GM12878 (cell line): ENCODE measurements around the gene FAM234B. TPM values are rescaled to one million over a fixed set of nuclear protein-coding genes. Genes with fewer than 3 reads are reported as not detected.

Experiments used
- ATAC-seq: fragments of 200-7000 bp; cut with Tn5 transposase; 3 replicates; pipeline ENCODE4 v1.9.1; 2020; ENCODE audit warnings: mild to moderate bottlenecking, moderate library complexity
- BruUV-seq: library from RNA; stranded (reverse); fragments of 400-500 nt; replicated peaks from 2 replicates; lab custom pipeline; 2021; lab: Mats Ljungman, UMichigan
- CTCF ChIA-PET: fragments of 300-600 bp; sonication (Branson Sonifier 250); formaldehyde crosslinking; extraction: SDS; loops from one replicate; lab custom pipeline; 2021; ENCODE audit warnings: inconsistent platforms; lab: Yijun Ruan, JAX
- POLR2A ChIA-PET: fragments of 350-600 bp; formaldehyde crosslinking; extraction: SDS; loops from one replicate; lab custom pipeline; 2021; ENCODE audit warnings: inconsistent platforms; lab: Charles Lee
- RAD21 ChIA-PET: fragments of 300-600 bp; sonication (Branson Sonifier 250); formaldehyde crosslinking; loops from one replicate; lab custom pipeline; 2023; ENCODE audit warnings: antibody characterized with exemption; ENCODE audit not compliant: unreplicated experiment; lab: Charles Lee
- SMC1A ChIA-PET: fragments of 300-600 bp; sonication (Branson Sonifier 250); formaldehyde crosslinking; loops from one replicate; lab custom pipeline; 2023; ENCODE audit not compliant: unreplicated experiment, uncharacterized antibody; lab: Charles Lee
- DNase-seq: peaks from one replicate; pipeline ENCODE4 v3.0.0-alpha.2; 2011; ENCODE audit warnings: low read depth, low spot score
- FAIRE-seq: peaks from 3 replicates; lab custom pipeline; 2011; peaks lifted over from hg19 to GRCh38; lab: Jason Lieb, UNC
- H2AFZ ChIP-seq: 2 replicates; pipeline ENCODE4 v1.6.0; 2011; ENCODE audit warnings: low read depth, low read length, control low read depth; ENCODE audit not compliant: control insufficient read depth
- H3K27ac ChIP-seq: 2 replicates; pipeline ENCODE4 v1.5.1; 2011; ENCODE audit warnings: control low read depth; ENCODE audit not compliant: control insufficient read depth, insufficient read depth
- H3K27me3 ChIP-seq, 2 experiments: replicated peaks in 1 of 2; 2 replicates each; pipeline versions ENCODE4 v1.6.0 to v1.6.1; 2011; ENCODE audit warnings: low read length in 1 of 2; ENCODE audit not compliant: control insufficient read depth in 2 of 2, insufficient read depth in 2 of 2
- H3K36me3 ChIP-seq, 2 experiments: 2 replicates each; pipeline ENCODE4 v1.5.1; 2011; ENCODE audit warnings: low read length in 1 of 2; ENCODE audit not compliant: control insufficient read depth in 2 of 2, insufficient read depth in 2 of 2
- H3K4me1 ChIP-seq: 2 replicates; pipeline ENCODE4 v1.6.1; 2011; ENCODE audit warnings: mild to moderate bottlenecking, low read length, moderate library complexity, mixed read lengths; ENCODE audit not compliant: control insufficient read depth, insufficient read depth
- H3K4me2 ChIP-seq: 2 replicates; pipeline ENCODE4 v1.6.0; 2011; ENCODE audit warnings: control low read depth; ENCODE audit not compliant: control insufficient read depth, insufficient read depth
- H3K4me3 ChIP-seq: fragments of 200-600 bp; sonication (generic); 2 replicates; pipeline ENCODE4 v1.5.1; 2016
- H3K79me2 ChIP-seq: 2 replicates; pipeline ENCODE4 v1.6.0; 2011; ENCODE audit warnings: low read length; ENCODE audit not compliant: control insufficient read depth, insufficient read depth
- H3K9ac ChIP-seq: 2 replicates; pipeline ENCODE4 v1.8.0; 2011; ENCODE audit warnings: low read length, control low read depth, mixed read lengths; ENCODE audit not compliant: control insufficient read depth, insufficient read depth
- H3K9me3 ChIP-seq: replicated peaks from 3 replicates; pipeline ENCODE4 v1.5.1; 2011; ENCODE audit warnings: mild to moderate bottlenecking, low read length; ENCODE audit not compliant: control insufficient read depth, insufficient read depth
- H4K20me1 ChIP-seq: 2 replicates; pipeline ENCODE4 v1.6.0; 2011; ENCODE audit not compliant: control insufficient read depth, insufficient read depth
- BMI1 ChIP-seq: fragments of 450-650 bp; IDR thresholded peaks from 2 replicates; pipeline ENCODE4 v1.6.1; 2016; ENCODE audit warnings: mild to moderate bottlenecking, moderate library complexity, borderline replicate concordance
- E4F1 ChIP-seq: fragments of 450-650 bp; IDR thresholded peaks from 2 replicates; pipeline ENCODE4 v1.6.1; 2018; ENCODE audit warnings: borderline replicate concordance, mild to moderate bottlenecking; ENCODE audit not compliant: partially characterized antibody
- HDAC6 ChIP-seq: fragments of 200-600 bp; sonication (generic); IDR thresholded peaks from one replicate; pipeline ENCODE4 v1.8.0; 2017; ENCODE audit warnings: antibody characterized with exemption; ENCODE audit not compliant: unreplicated experiment
- KDM1A ChIP-seq: fragments of 200-600 bp; sonication (generic); IDR thresholded peaks from 2 replicates; pipeline ENCODE4 v1.6.1; 2016; ENCODE audit warnings: borderline replicate concordance
- MEF2B ChIP-seq: fragments of 450-650 bp; IDR thresholded peaks from 2 replicates; pipeline ENCODE4 v1.6.1; 2018; ENCODE audit warnings: mild to moderate bottlenecking, moderate library complexity; ENCODE audit not compliant: partially characterized antibody, poor library complexity, severe bottlenecking
- MXI1 ChIP-seq: fragments of 150-350 bp; IDR thresholded peaks from 2 replicates; pipeline ENCODE4 v1.6.1; 2011; ENCODE audit warnings: low read depth, mild to moderate bottlenecking, inconsistent platforms, low read length, improper control_type of control experiment
- REST ChIP-seq: IDR thresholded peaks from 2 replicates; pipeline ENCODE4 v1.6.1; 2012; ENCODE audit warnings: mild to moderate bottlenecking, low read depth, low read length
- SRF ChIP-seq, 2 experiments: IDR thresholded peaks; 2 replicates each; pipeline ENCODE4 v1.6.1; 2011; ENCODE audit warnings: low read depth in 2 of 2, low read length in 2 of 2, mild to moderate bottlenecking in 1 of 2, moderate library complexity in 1 of 2
- SUZ12 ChIP-seq: fragments of 200-600 bp; sonication (generic); IDR thresholded peaks from one replicate; pipeline ENCODE4 v1.6.1; 2018; ENCODE audit warnings: antibody characterized with exemption, mild to moderate bottlenecking; ENCODE audit not compliant: unreplicated experiment
- TCF12 ChIP-seq: IDR thresholded peaks from 2 replicates; pipeline ENCODE4 v1.6.1; 2011; ENCODE audit warnings: low read depth, mild to moderate bottlenecking, low read length
- TCF3 ChIP-seq: IDR thresholded peaks from 2 replicates; pipeline ENCODE4 v1.6.1; 2012; ENCODE audit warnings: low read depth, mild to moderate bottlenecking, low read length, borderline replicate concordance; ENCODE audit not compliant: insufficient read depth
- USF2 ChIP-seq: IDR thresholded peaks from 2 replicates; pipeline ENCODE4 v1.6.1; 2011; ENCODE audit warnings: low read depth, low read length, improper control_type of control experiment, borderline replicate concordance
- YY1 ChIP-seq: IDR thresholded peaks from 2 replicates; pipeline ENCODE4 v1.6.1; 2011; ENCODE audit warnings: low read depth, mild to moderate bottlenecking, low read length
- ZZZ3 ChIP-seq: IDR thresholded peaks from 2 replicates; pipeline ENCODE4 v1.6.1; 2011; ENCODE audit warnings: low read depth; ENCODE audit not compliant: control insufficient read depth, insufficient read length
- WGBS: methylation state at CpG from one replicate; pipeline ENCODE4 v1.1.6; 2016; ENCODE audit warnings: low lambda C conversion rate; ENCODE audit not compliant: insufficient replicate concordance, insufficient coverage; ENCODE audit errors: missing lambda C conversion rate; 5-methylcytosine and 5-hydroxymethylcytosine counted together
- in situ Hi-C: fragments of 300-500 bp; cut with MboI; formaldehyde crosslinking; loops from 9 replicates; pipeline ENCODE4 v1.14.3; 2018; ENCODE audit warnings: mixed read lengths
- intact Hi-C: fragments of 100-400 bp; cut with micrococcal nuclease; formaldehyde crosslinking; loops from one replicate; pipeline ENCODE4 v1.14.2; 2022; ENCODE audit not compliant: unreplicated experiment
- polyA plus RNA-seq, 11 experiments: library from polyadenylated mRNA; depleted of rRNA in 4 of 11; unstranded in 6 of 11; stranded (reverse) in 5 of 11; fragments of >200 nt; fragmentation: Nextera tagmentation in 4 of 11; fragmentation: Illumina TruSeq in 1 of 11; extraction: Ambion mirVana in 4 of 11; extraction: Trizol in 1 of 11; gene quantifications; 1 replicate in 1 of 11; 2 replicates in 10 of 11; pipeline versions ENCODE4 v1.2.1 to v1.2.3, GENCODE V29; 2011 to 2016; ENCODE audit warnings: inconsistent platforms in 2 of 11, missing spikeins in 2 of 11, low read depth in 1 of 11
- total RNA-seq, 4 experiments: library from RNA; depleted of rRNA in 3 of 4; stranded (reverse); fragments of >200 nt in 3 of 4; fragmentation: Illumina TruSeq in 1 of 4; extraction: Trizol in 1 of 4; gene quantifications; 2 replicates each; pipeline versions ENCODE4 v1.2.1 to v1.2.3, GENCODE V29; 2013 to 2021

FAM234B gene
- total and polyA plus RNA-seq, 10 of the 15 experiments (the other 5 are each of a cell fraction or from before 2014, with no cell fraction given) = 0.09 to 2.8 (median 0.18) TPM

- Histone ChIP-seq H4K20me1 (no peaks in the 10 kb centered on the region), H2AFZ (peak overlapping the region; percentile 69), H3K9me3 (no peaks in the 10 kb centered on the region), H3K36me3 (no peaks in the 10 kb centered on the region), H3K79me2 (no peaks in the 10 kb centered on the region), H3K27ac (no peak overlapping the region), H3K4me2 (peak overlapping the region; percentile 91), H3K27me3 (peaks cover 2 to 12% of the 10 kb centered on the region in 2 experiments; a peak in 3 of 4 replicates), H3K4me1 (peaks cover 14% of the 10 kb centered on the region; the same call in 1 of the 2 replicates), H3K9ac (no peak overlapping the region), H3K4me3 (peak overlapping the region; percentile 51)
- SMC1A ChIA-PET = interaction anchor here (0.6 kb wide), 1 partner anchor 72 kb away, joined by 3 read pairs; no protein-coding TSS in a partner anchor
- intact Hi-C loops (no loop called here), in situ Hi-C loops (no loop called here)
- DNase-seq (no peak), ATAC-seq (peak; percentile 96), FAIRE-seq (no peak)
- POLR2A ChIA-PET = no interaction called here
- no TSS peak for BruUV-seq
- CTCF ChIA-PET = interaction anchor here (1.5 to 2.7 kb wide), 3 partner anchors 9 to 312 kb away, joined by 3 to 7 read pairs (median 3); no protein-coding TSS in a partner anchor
- RAD21 ChIA-PET = interaction anchor here (1.4 kb wide), 1 partner anchor 111 kb away, joined by 5 read pairs; no protein-coding TSS in a partner anchor
- 0 out of 2 replicates have a peak, but pooled peaks have one; percentile 21 for TF ChIP-seq YY1
- no peak for TF ChIP-seq USF2
- peak; percentile 27 to 47; a peak in 1 of 4 replicates for TF ChIP-seq SRF (IDR thresholded peaks at IDR 0.05; ENCODE audit: low read depth in 2 of 2, low read length in 2 of 2)
- TF ChIP-seq HDAC6 = no peak
- peak; percentile 70 for TF ChIP-seq SUZ12
- TF ChIP-seq TCF3 = 0 out of 2 replicates have a peak, but pooled peaks have one; percentile 6
- TF ChIP-seq ZZZ3 = no peak
- TF ChIP-seq MXI1 = peak; percentile 97
- TF ChIP-seq TCF12 = 0 out of 2 replicates have a peak, but pooled peaks have one; percentile 43
- TF ChIP-seq BMI1 = peak; percentile 92
- TF ChIP-seq REST = no peak
- TF ChIP-seq KDM1A = no peak
- peak; percentile 81 for TF ChIP-seq E4F1
- peak; percentile 63 for TF ChIP-seq MEF2B
- 6% methylated on average over 58 of the region's 79 CpGs for WGBS
These were observed 56.9 kb downstream of the FAM234B start for GRCh38 chr12:13100882-13101769.
